Duodenal mucosa (tissue), 2 donors: ENCODE data around the gene TRIM7.
A peak's percentile ranks its signal among the peaks of the same experiment; 100 is the strongest.
"Not testable (repeated sequence)": the region's sequence is repeated elsewhere in the genome, so short reads cannot be mapped to it uniquely, and the experiment has no call there.

Source experiments
- H3K27ac ChIP-seq: one replicate; pipeline ENCODE4 v1.7.0; 2013; ENCODE audit warnings: low read depth, low read length
- H3K27me3 ChIP-seq, 2 donors: one replicate each; pipeline ENCODE4 v1.7.0; 2013; ENCODE audit warnings: low read length in 2 of 2, control low read depth in 1 of 2; ENCODE audit not compliant: insufficient read depth in 2 of 2, control insufficient read depth in 1 of 2
- H3K36me3 ChIP-seq, 2 donors: one replicate each; pipeline ENCODE4 v1.7.0; 2013; ENCODE audit warnings: low read length in 2 of 2, control low read depth in 1 of 2; ENCODE audit not compliant: insufficient read depth in 2 of 2, control insufficient read depth in 1 of 2
- H3K4me1 ChIP-seq, 2 donors: one replicate each; pipeline ENCODE4 v1.7.0; 2013; ENCODE audit warnings: low read length in 2 of 2, control low read depth in 1 of 2; ENCODE audit not compliant: insufficient read depth in 2 of 2, control insufficient read depth in 1 of 2
- H3K4me3 ChIP-seq, 2 donors: one replicate each; pipeline ENCODE4 v1.7.0; 2013; ENCODE audit warnings: low read length in 2 of 2, low read depth in 1 of 2
- H3K9ac ChIP-seq, 2 donors: one replicate each; pipeline ENCODE4 v1.7.0; 2013; ENCODE audit warnings: low read length in 2 of 2, low read depth in 1 of 2
- H3K9me3 ChIP-seq, 2 donors: one replicate each; pipeline ENCODE4 v1.7.0; 2013; ENCODE audit warnings: low read length in 2 of 2, control low read depth in 1 of 2; ENCODE audit not compliant: control insufficient read depth in 1 of 2

The TRIM7 gene

GRCh38 chr5:181171782-181172181 is 33.2 kb downstream of the TRIM7 start:
- Histone ChIP-seq H3K36me3 (no peaks in the 10 kb centered on the region), H3K9ac (no peak overlapping the region), H3K27me3 (peaks cover 58 to 66% of the 10 kb centered on the region in 2 donors), H3K9me3 (no peaks in the 10 kb centered on the region), H3K4me3 (no peak overlapping the region), H3K4me1 (peaks cover 0 to 5% of the 10 kb centered on the region in 2 donors), H3K27ac (no peak overlapping the region)

GRCh38 chr5:181170996-181171395 is 34.0 kb downstream of the TRIM7 start:
- no peak overlapping the region for H3K9ac ChIP-seq
- no peak overlapping the region for H3K27ac ChIP-seq
- H3K4me1 ChIP-seq = peaks cover 0 to 5% of the 10 kb centered on the region in 2 donors
- no peaks in the 10 kb centered on the region for H3K36me3 ChIP-seq
- no peaks in the 10 kb centered on the region for H3K9me3 ChIP-seq
- H3K27me3 ChIP-seq = peaks cover 58 to 72% of the 10 kb centered on the region in 2 donors
- H3K4me3 ChIP-seq = no peak overlapping the region

GRCh38 chr5:181170237-181170825 is 34.7 kb downstream of the TRIM7 start:
- Histone ChIP-seq H3K27ac (no peak overlapping the region), H3K9me3 (no peaks in the 10 kb centered on the region), H3K4me3 (peak overlapping the region; percentile 22 to 28), H3K27me3 (peaks cover 58 to 72% of the 10 kb centered on the region in 2 donors), H3K9ac (no peak overlapping the region), H3K36me3 (no peaks in the 10 kb centered on the region), H3K4me1 (peaks cover 0 to 5% of the 10 kb centered on the region in 2 donors)

GRCh38 chr5:181169459-181170236 is 35.3 kb downstream of the TRIM7 start:
- H3K36me3 ChIP-seq, H3K4me1 ChIP-seq, H3K9me3 ChIP-seq, H3K27ac ChIP-seq, H3K9ac ChIP-seq: not testable (repeated sequence)
- Histone ChIP-seq H3K4me3 (peak overlapping the region; percentile 22 to 28), H3K27me3 (peaks cover 58 to 73% of the 10 kb centered on the region in 2 donors)

GRCh38 chr5:181168595-181169118 is 36.3 kb downstream of the TRIM7 start:
- Histone ChIP-seq H3K4me1 (peaks cover 0 to 5% of the 10 kb centered on the region in 2 donors), H3K27ac (no peak overlapping the region), H3K27me3 (peaks cover 55 to 71% of the 10 kb centered on the region in 2 donors), H3K9me3 (no peaks in the 10 kb centered on the region), H3K4me3 (no peak overlapping the region), H3K36me3 (no peaks in the 10 kb centered on the region), H3K9ac (no peak overlapping the region)

- peaks cover 48 to 64% of the 10 kb centered on the region in 2 donors for H3K27me3 ChIP-seq
- no peak overlapping the region for H3K9ac ChIP-seq
- H3K4me1 ChIP-seq = peaks cover 0 to 5% of the 10 kb centered on the region in 2 donors
These were observed 37.0 kb downstream of the TRIM7 start for GRCh38 chr5:181167814-181168488.

GRCh38 chr5:181166812-181167733 is 37.9 kb downstream of the TRIM7 start:
- no peaks in the 10 kb centered on the region for H3K36me3 ChIP-seq
- H3K27ac ChIP-seq = no peak overlapping the region

More at GRCh38 chr5:181167814-181168488, 37.0 kb downstream of the TRIM7 start:
- H3K27ac ChIP-seq = no peak overlapping the region
- no peaks in the 10 kb centered on the region for H3K36me3 ChIP-seq
- H3K4me3 ChIP-seq = no peak overlapping the region
- no peaks in the 10 kb centered on the region for H3K9me3 ChIP-seq

GRCh38 chr5:181164076-181164952 is 40.7 kb downstream of the TRIM7 start:
- Histone ChIP-seq H3K27me3 (peaks cover 26 to 35% of the 10 kb centered on the region in 2 donors), H3K9me3 (no peaks in the 10 kb centered on the region), H3K4me1 (no peaks in the 10 kb centered on the region), H3K36me3 (no peaks in the 10 kb centered on the region), H3K4me3 (no peak overlapping the region), H3K27ac (no peak overlapping the region), H3K9ac (no peak overlapping the region)

More at GRCh38 chr5:181166812-181167733, 37.9 kb downstream of the TRIM7 start:
- Histone ChIP-seq H3K27me3 (peaks cover 45 to 56% of the 10 kb centered on the region in 2 donors), H3K9me3 (no peaks in the 10 kb centered on the region), H3K9ac (no peak overlapping the region), H3K4me1 (peaks cover 0 to 5% of the 10 kb centered on the region in 2 donors), H3K4me3 (no peak overlapping the region)
